Glutamatergic neuron (in vitro differentiated cells): ENCODE results near the gene DARS1. TPM values are rescaled to one million over a fixed set of nuclear protein-coding genes. Genes with fewer than 3 reads are reported as not detected.

Source experiments
- DNase-seq: peaks from one replicate; pipeline ENCODE4 v3.0.0; 2022
- H3K27ac Mint-ChIP-seq: one replicate; pipeline ENCODE4 v1.8.0; 2020; ENCODE audit warnings: mild to moderate bottlenecking, mixed read lengths, inconsistent platforms; ENCODE audit not compliant: unreplicated experiment
- H3K27me3 Mint-ChIP-seq: one replicate; pipeline ENCODE4 v1.8.0; 2020; ENCODE audit warnings: mild to moderate bottlenecking, moderate library complexity, mixed read lengths, inconsistent platforms; ENCODE audit not compliant: unreplicated experiment
- H3K36me3 Mint-ChIP-seq: one replicate; pipeline ENCODE4 v1.8.0; 2020; ENCODE audit warnings: mild to moderate bottlenecking, mixed read lengths, inconsistent platforms; ENCODE audit not compliant: unreplicated experiment
- H3K4me1 Mint-ChIP-seq: one replicate; pipeline ENCODE4 v1.8.0; 2020; ENCODE audit warnings: mild to moderate bottlenecking, low read depth, mixed read lengths, inconsistent platforms; ENCODE audit not compliant: unreplicated experiment
- H3K4me3 Mint-ChIP-seq: one replicate; pipeline ENCODE4 v1.8.0; 2020; ENCODE audit warnings: mild to moderate bottlenecking, mixed read lengths, inconsistent platforms; ENCODE audit not compliant: unreplicated experiment
- H3K9me3 Mint-ChIP-seq: one replicate; pipeline ENCODE4 v1.8.0; 2020; ENCODE audit warnings: mild to moderate bottlenecking, moderate library complexity, mixed read lengths, inconsistent platforms; ENCODE audit not compliant: unreplicated experiment
- total RNA-seq: library from RNA; stranded (reverse); fragmentation: NEBNext Ultra II Directional; extraction: Animal tissue kit (Norgen Biotek cat#: 25700); gene quantifications from one replicate; pipeline ENCODE4 v1.2.1, GENCODE V29; 2021; ENCODE audit not compliant: unreplicated experiment
- TF ChIP-seq, protein P1 (sequence below): fragments of 200-600 bp; sonication (generic); IDR thresholded peaks from one replicate; pipeline ENCODE4 v1.5.0; 2021; ENCODE audit not compliant: partially characterized antibody, unreplicated experiment

DARS1 gene
- total RNA-seq, 1 donor from 2014 or later, result 41.0 TPM

DNA sequence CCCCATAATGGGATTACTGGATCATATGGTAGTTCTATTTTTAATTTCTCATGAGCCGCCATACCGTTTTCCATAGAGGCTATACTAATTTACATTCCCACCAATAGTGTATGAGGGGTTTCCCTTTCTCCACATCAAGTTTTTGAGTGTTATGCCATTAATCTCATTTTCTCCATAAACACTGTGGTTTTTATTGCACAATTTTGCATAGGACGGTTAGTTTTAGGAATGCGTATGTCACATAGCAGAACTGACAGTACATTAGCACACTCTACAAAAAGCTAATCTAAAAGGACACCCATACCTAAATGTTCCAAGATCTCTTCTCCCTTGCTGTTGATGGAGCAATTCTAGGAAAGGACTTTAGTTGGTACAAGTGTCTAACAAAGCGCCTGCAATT, 32.5 kb downstream of the DARS1 start:
- Mint-ChIP-seq H3K4me3 (no peak overlapping the region), H3K4me1 (no peaks in the 10 kb centered on the region), H3K36me3 (peaks cover 5% of the 10 kb centered on the region), H3K27ac (no peak overlapping the region), H3K27me3 (no peaks in the 10 kb centered on the region), H3K9me3 (no peaks in the 10 kb centered on the region)
- DNase-seq, result no peak
- TF ChIP-seq, protein P1, sequence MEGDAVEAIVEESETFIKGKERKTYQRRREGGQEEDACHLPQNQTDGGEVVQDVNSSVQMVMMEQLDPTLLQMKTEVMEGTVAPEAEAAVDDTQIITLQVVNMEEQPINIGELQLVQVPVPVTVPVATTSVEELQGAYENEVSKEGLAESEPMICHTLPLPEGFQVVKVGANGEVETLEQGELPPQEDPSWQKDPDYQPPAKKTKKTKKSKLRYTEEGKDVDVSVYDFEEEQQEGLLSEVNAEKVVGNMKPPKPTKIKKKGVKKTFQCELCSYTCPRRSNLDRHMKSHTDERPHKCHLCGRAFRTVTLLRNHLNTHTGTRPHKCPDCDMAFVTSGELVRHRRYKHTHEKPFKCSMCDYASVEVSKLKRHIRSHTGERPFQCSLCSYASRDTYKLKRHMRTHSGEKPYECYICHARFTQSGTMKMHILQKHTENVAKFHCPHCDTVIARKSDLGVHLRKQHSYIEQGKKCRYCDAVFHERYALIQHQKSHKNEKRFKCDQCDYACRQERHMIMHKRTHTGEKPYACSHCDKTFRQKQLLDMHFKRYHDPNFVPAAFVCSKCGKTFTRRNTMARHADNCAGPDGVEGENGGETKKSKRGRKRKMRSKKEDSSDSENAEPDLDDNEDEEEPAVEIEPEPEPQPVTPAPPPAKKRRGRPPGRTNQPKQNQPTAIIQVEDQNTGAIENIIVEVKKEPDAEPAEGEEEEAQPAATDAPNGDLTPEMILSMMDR, result no peak

- no peak overlapping the region for H3K4me3 Mint-ChIP-seq
- H3K4me1 Mint-ChIP-seq, result no peaks in the 10 kb centered on the region
- H3K27me3 Mint-ChIP-seq, result no peaks in the 10 kb centered on the region
- H3K36me3 Mint-ChIP-seq, result peaks cover 2% of the 10 kb centered on the region
- H3K27ac Mint-ChIP-seq, result no peak overlapping the region
- TF ChIP-seq, protein P1, result no peak
- DNase-seq, result no peak
- H3K9me3 Mint-ChIP-seq, result no peaks in the 10 kb centered on the region
Measured at GRCh38 chr2:135951041-135951583, 34.3 kb downstream of the DARS1 start.

GRCh38 chr2:135949451-135950234, 35.8 kb downstream of the DARS1 start:
- H3K9me3 Mint-ChIP-seq, result no peaks in the 10 kb centered on the region
- no peaks in the 10 kb centered on the region for H3K4me1 Mint-ChIP-seq
- no peak for DNase-seq
- TF ChIP-seq, protein P1, result no peak
- H3K27ac Mint-ChIP-seq, result no peak overlapping the region
- no peak overlapping the region for H3K4me3 Mint-ChIP-seq
- H3K36me3 Mint-ChIP-seq, result no peaks in the 10 kb centered on the region
- no peaks in the 10 kb centered on the region for H3K27me3 Mint-ChIP-seq

DNA sequence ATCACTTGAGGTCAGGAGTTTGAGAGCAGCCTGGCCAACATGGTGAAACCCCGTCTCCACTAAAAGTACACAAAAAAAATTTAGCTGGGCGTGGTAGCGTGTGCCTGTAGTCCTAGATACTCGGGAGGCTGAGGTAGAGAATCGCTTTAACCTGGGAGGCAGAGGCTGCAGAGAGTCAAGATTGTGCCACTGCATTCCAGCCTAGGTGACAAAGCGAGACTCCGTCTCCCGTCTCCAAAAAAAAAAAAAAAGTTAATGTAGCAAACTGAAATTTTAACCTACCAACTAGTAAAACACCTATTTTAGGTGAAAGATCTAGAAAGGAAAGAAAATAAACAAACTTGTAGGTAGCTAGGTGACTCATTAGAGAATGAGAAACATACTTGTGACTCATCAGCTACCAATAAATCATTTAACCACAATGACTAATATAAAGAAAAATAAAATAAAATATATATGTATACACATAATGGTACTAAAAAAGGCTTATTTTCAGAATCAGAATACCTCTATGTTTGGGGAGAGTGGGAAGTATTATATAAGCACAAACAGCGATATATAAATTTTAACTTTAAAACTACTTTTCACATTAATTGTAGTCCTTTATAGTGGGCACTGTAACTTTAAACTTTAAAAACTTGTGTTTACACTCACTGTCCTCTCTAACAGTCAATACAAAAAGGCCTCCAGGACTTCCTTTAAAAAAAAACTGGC, 36.6 kb downstream of the DARS1 start:
- H3K9me3 Mint-ChIP-seq, result no peaks in the 10 kb centered on the region
- H3K27me3 Mint-ChIP-seq, result no peaks in the 10 kb centered on the region
- no peak overlapping the region for H3K27ac Mint-ChIP-seq
- no peaks in the 10 kb centered on the region for H3K36me3 Mint-ChIP-seq
- DNase-seq, result no peak
- TF ChIP-seq, protein P1, result no peak
- no peaks in the 10 kb centered on the region for H3K4me1 Mint-ChIP-seq
- H3K4me3 Mint-ChIP-seq, result no peak overlapping the region

- DNase-seq, result no peak
- Mint-ChIP-seq H3K4me1 (no peaks in the 10 kb centered on the region), H3K36me3 (no peaks in the 10 kb centered on the region), H3K27ac (no peak overlapping the region), H3K4me3 (no peak overlapping the region), H3K27me3 (no peaks in the 10 kb centered on the region), H3K9me3 (no peaks in the 10 kb centered on the region)
- TF ChIP-seq, protein P1, result no peak
Measured at GRCh38 chr2:135948141-135948540, 37.3 kb downstream of the DARS1 start.
